ENCODE measurements around the gene NRAP. TPM values are rescaled to one million over a fixed set of nuclear protein-coding genes. Genes with fewer than 3 reads are reported as not detected.

Gene NRAP
- total RNA-seq, 2 donors from 2014 or later, result 0.49 to 0.64 TPM

- intact Hi-C loops (cut with DNase I, micrococcal nuclease), result no loop called here
- no peak for ATAC-seq
- DNase-seq, result no peak
These were observed 114.0 kb downstream of the NRAP start for GRCh38 chr10:113549856-113550255.

GRCh38 chr10:113547426-113547825 is 116.4 kb downstream of the NRAP start:
- intact Hi-C loops (cut with DNase I, micrococcal nuclease), result no loop called here
- DNase-seq (no peak), ATAC-seq (no peak)

GRCh38 chr10:113544392-113544791 is 119.4 kb downstream of the NRAP start:
- intact Hi-C loops (cut with DNase I, micrococcal nuclease), result no loop called here
- DNase-seq, result no peak
- ATAC-seq, result no peak

- DNase-seq (no peak), ATAC-seq (no peak)
- intact Hi-C loops (cut with DNase I, micrococcal nuclease), result no loop called here
These were observed 120.5 kb downstream of the NRAP start for GRCh38 chr10:113543107-113543955.

GRCh38 chr10:113541549-113541927 is 122.3 kb downstream of the NRAP start:
- ATAC-seq (no peak), DNase-seq (no peak)
- intact Hi-C loops (cut with DNase I, micrococcal nuclease), result no loop called here

GRCh38 chr10:113540845-113541548 is 122.8 kb downstream of the NRAP start:
- ATAC-seq, result no peak
- intact Hi-C loops (cut with DNase I, micrococcal nuclease), result no loop called here
- no peak for DNase-seq

GRCh38 chr10:113539789-113540188 is 124.1 kb downstream of the NRAP start:
- ATAC-seq, result no peak
- intact Hi-C loops (cut with DNase I, micrococcal nuclease), result no loop called here
- no peak for DNase-seq

Other genes starting within 250 kb of the NRAP start
- gene HABP2, start 111.0 kb downstream of the NRAP start, total RNA-seq, result not detected
- 100 to 1,000 TPM; 177 to 205 TPM for gene CASP7, start 15.9 kb upstream of the NRAP start, total RNA-seq
- gene PLEKHS1, start 87.6 kb upstream of the NRAP start, total RNA-seq, result 10 to 100 TPM in 1 of 2 donors, 1 to 10 TPM in 1; 6.6 to 12.2 TPM
- 1 to 10 TPM; 3.7 to 4.9 TPM for gene DCLRE1A, start 190.0 kb upstream of the NRAP start, total RNA-seq
- gene NHLRC2, start 190.6 kb upstream of the NRAP start, total RNA-seq, result 10 to 100 TPM; 33.0 to 36.5 TPM

All from left colon (tissue), 2 donors.